HG02678 (cell line): ENCODE data around the gene SPEM1.

Experiments
- ATAC-seq: cut with Tn5 transposase; IDR thresholded peaks from one replicate; pipeline ENCODE4 v1.9.1; 2021; ENCODE audit warnings: mild to moderate bottlenecking, moderate library complexity; ENCODE audit not compliant: unreplicated experiment

SPEM1 gene

DNA sequence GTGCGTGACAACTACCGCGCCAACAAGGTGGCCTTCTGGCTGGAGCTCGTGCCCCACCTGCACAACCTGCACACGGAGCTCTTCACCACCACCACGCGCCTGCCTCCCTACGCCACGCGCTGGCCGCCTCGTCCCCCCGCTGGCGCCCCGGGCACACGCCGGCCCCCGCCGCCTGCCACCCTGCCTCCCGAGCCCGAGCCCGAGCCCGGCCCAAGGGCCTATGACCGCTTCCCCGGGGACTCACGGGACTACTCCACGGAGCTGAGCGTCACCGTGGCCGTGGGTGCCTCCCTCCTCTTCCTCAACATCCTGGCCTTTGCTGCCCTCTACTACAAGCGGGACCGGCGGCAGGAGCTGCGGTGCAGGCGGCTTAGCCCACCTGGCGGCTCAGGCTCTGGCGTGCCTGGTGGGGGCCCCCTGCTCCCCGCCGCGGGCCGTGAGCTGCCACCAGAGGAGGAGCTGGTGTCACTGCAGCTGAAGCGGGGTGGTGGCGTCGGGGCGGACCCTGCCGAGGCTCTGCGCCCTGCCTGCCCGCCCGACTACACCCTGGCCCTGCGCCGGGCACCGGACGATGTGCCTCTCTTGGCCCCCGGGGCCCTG, 3.0 kb upstream of the SPEM1 start:
- no peak for ATAC-seq

DNA sequence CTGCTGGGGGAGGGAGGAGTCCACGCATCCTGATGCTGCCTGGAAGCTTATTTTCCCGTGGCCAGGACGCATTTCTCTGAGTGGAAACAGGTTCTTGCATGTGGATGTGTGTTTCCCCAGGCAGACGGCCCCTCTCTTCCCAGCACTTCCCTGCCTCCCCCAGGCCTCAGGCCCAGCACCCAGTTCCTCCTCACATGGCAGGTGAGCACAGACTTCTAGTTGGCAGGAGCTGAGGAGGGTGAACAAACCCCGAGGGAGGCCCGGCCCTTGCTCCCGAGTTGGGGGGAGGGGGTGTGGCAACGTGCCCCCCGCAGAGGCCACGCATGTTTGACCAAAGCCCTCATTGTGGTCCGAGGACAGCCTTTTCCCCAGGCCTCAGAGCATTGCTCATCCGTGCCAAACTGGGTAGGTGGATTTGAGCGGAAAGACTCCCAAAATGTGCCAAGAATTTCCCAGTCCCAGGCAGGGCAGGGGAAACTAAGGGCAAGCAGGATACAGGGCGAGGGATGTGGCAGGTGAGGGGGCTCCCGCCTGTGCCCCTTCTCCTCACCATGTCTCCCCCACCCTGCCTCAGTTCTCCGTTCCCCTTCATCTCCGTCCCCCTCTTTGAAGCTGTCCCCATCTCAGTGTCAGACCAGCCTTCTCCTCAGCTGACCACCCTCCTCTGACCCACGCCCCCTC, 1.5 kb upstream of the SPEM1 start:
- no peak for ATAC-seq

DNA sequence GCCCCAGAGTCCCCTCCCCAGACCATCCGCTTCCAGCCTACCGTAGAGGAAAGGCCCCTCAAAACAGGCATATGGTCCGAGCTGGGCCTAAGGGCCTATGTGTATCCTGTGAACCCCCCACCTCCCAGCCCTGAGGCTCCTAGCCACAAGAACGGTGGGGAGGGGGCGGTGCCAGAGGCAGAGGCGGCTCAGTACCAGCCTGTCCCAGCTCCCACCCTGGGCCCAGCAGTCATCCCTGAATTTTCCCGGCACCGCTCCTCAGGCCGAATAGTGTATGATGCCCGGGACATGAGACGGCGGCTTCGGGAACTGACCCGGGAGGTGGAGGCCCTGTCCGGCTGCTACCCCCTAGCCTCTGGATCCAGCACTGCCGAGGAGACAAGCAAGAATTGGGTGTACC, 1.1 kb downstream of the SPEM1 start:
- ATAC-seq, result no peak

DNA sequence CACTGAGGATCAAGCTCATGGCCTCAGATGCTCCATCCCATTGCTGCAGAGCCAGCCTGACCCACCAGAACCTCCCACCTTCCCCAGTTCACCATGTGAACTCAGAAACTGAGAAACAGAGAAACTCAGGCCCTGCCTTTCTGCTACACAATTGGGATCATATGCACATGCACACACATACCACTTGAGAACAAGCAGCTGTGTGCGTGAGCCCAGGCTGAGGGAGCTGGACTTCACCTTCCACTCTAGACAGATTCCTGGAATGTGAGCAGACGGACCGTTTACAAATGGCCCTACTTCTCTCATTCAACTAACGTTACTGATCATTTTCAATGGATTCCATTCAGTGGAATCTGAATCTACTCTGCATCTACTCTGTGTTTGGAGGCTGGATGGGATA, 3.6 kb downstream of the SPEM1 start:
- ATAC-seq, result no peak

DNA sequence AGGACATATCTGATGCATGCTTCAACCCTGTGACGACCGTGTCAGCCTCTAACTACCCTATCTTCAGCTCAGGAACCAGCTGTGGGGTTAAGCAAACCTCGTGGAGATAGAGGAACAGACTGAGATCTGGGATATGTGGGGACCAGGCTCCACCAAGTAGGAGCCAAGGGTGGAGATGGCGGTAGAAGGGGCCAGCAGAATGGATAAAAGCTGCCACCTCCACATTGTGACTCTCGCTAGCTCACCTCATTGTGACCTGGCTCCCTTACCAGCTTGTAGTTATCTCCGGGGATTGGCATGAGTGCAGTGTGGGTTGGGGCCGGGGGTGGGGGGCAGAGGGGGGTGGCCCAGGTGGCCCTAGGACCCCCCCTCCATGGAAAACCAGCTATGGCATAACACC, 5.2 kb downstream of the SPEM1 start, which contains the start of gene SPEM2:
Gene SPEM2, plus strand, starts transcription at position 301 of the 400 bp plus-strand sequence. Its CDS starts 73 bp downstream, at position 374.
- no peak for ATAC-seq

DNA sequence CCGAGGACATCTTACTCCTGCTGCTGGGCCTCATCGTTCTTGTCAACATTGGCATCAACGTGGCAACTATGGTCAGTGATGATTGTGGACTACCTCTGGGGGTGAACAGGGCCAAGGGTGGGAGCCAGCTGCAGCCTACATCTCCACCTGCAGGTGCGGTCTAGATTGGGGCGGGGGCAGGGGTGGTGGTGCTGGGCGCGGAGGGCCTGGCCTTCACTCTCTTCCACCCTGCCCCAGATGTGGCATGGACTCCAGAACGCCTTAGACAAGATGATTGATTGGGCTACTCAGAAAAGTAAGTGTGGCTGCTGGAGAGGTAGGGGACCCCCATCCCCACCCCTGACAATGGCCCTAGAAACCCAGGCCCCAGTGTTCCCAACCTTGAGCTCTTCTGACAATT, 5.6 kb downstream of the SPEM1 start:
- no peak for ATAC-seq

DNA sequence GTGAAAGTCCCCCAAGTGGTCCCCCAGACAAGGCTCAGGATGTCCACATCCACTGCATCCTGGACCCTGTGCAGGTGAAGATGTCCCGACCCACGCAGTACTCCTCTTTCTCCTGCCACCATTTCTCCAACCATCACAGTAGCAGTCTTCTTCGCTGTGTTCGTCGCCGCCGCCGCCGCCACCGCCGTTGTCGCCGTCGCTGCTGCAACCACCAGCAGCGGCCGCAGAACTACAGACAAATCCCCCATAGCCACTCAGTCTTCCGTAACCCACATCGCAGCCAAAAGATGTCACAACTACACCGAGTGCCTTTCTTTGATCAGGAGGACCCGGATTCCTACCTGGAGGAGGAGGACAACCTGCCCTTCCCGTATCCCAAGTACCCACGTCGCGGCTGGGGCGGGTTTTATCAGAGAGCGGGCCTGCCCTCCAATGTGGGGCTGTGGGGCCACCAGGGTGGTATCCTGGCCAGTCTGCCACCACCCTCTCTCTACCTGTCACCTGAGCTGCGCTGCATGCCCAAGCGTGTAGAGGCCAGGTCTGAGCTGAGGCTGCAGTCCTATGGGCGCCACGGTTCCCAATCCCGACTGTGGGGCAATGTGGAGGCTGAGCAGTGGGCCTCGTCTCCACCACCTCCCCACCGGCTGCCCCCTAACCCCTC, 6.2 kb downstream of the SPEM1 start:
- ATAC-seq, result no peak

DNA sequence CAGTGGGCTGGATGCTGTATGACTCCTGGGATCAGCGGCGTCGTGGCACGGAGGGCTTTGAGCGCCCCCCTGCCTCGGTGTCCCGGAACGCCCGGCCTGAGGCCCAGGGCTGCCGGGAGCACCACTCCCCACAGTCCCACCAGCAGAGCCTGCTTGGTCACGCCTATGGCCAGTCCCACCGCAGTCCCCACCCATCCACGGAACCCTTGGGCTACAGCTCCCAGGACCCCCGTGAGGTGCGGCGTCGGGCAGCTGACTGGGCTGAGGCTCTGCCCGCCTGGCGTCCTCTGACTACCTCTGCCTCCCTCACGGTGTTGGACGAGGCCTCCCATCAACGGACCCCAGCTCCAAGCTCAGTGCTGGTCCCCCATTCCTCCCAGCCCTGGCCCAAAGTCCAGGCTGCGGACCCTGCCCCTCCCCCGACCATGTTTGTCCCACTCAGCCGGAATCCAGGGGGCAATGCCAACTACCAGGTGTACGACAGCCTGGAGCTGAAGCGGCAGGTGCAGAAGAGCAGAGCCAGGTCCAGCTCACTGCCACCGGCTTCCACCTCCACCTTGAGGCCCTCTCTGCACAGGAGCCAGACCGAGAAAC, 6.9 kb downstream of the SPEM1 start:
- ATAC-seq, result no peak

DNA sequence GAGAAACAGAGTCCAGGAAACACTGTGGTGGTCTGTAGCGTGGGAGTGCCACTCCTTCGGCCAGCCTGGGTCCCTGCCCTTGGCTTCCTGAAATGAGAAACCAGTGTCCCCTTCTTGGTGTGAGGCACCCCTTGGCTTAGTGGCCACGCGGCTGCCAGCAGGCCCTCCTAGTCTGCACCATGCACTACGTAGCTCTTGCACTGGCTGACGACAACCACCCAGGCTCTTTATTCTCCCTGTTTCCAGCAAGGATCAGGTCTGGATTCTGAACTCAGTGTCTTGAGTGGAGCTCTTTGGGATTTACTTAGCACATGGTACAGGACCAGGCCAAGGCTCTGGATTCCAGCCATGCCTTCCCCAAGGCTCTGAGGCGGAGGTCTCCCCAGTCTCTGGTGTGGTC, 7.4 kb downstream of the SPEM1 start:
- ATAC-seq, result no peak

DNA sequence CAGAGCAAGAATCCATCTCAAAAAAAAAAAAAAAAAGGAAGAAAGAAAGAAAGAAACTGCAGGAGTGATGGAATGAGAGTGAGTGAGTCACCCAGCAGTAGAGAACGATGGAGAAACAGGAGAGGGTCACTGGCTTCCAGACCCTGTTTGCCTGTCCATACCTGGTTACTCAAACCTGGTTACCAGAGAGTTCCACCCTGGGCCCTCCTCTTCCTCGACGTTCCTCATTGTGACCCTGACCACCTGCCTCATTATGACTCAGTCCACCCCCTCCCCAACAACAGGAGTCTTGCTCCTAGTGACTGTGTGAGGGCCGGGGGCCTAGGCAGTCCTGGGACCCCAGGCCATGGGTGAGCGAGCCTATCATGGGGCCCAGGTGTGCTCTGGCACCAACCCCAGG, 8.4 kb downstream of the SPEM1 start, which contains the start of gene SPEM3:
Gene SPEM3, plus strand, starts transcription at position 301 of the 400 bp plus-strand sequence. Its CDS starts 46 bp downstream, at position 347.
- ATAC-seq, result no peak

DNA sequence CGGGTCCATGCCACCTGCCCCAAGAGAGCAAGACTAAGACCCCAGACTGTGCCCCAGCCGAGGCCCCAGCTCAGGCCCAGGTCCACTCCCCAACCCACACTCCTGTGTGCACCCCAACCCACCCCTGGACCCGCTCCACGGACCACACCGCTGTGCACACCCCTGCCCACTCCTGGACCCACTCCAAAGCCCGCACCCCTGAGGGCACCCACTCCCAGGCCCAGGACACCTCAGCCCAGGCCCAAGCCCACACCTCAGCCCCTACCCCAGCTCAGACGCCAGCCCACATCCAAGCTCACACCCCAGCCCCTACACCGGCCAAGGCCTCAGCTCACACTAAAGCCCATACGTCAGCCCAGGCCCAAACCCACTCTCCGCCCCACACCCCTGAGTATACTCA, 9.6 kb downstream of the SPEM1 start:
- no peak for ATAC-seq

DNA sequence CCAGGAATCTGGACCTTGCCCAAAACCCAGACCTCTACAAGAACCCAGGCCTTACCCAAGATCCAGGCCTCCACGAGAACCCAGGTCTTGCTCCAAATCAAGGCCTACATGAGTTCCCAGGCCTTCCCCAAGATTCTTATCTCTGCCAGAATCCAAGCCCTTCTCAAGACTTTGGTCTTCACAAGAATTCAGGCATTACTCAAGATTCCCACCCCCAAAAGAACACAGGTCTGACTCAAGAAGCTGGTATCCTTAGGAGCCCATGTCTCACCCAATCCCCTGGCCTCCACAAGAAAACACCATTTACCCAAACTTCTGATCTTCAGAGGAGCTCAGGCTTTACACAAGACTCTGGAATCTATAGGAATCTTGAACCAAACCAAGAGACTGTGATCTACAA, 11.1 kb downstream of the SPEM1 start:
- ATAC-seq, result no peak

DNA sequence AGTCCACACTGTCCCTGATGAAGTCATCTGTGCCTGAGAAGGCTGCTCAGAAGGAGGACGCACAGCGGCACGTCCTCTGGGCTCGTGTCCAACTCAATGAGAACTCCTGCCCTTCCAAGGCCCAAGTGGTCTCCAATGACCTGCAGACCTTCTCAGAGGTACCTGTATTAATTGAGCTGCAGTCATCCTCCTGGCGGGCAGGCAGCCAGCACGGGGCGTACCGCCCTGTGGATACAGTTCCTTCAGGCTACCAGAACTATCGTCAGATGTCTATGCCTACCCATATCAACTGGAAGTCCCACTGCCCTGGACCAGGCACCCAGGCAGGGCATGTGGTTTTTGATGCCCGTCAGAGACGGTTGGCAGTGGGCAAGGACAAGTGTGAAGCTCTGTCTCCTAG, 12.2 kb downstream of the SPEM1 start:
- no peak for ATAC-seq

DNA sequence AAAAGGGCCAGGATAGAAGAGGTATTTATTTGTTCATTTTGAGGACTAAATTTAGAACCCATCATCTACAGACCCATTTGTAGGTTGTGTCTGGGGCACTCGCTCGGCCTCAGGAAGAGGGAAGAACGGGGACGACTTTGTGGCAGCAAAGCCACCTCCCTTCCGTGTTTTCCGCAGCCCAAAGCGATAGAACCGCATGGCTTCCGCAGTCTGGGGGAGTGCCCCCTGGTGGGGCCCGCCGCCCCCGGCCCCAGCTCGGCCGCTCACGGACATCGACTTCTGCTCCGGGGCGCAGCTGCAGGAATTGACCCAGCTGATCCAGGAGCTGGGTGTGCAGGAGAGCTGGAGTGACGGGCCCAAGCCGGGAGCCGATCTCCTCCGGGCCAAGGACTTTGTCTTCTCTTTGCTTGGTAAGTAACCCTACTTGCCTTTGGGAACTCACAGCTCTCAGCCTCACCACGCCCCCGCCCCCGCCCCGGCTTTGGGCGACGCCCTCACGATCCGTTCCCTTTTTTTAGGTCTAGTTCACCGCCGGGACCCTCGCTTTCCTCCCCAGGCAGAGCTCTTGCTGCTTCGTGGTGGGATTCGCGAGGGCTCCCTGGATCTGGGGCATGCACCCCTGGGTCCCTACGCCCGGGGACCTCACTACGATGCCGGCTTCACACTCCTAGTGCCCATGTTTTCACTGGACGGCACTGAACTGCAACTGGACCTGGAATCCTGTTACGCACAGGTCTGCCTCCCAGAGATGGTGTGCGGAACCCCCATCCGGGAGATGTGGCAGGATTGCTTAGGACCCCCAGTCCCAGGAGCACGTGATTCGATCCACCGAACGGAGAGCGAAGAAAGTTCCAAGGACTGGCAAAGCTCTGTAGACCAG, 15.8 kb downstream of the SPEM1 start:
- no peak for ATAC-seq

DNA sequence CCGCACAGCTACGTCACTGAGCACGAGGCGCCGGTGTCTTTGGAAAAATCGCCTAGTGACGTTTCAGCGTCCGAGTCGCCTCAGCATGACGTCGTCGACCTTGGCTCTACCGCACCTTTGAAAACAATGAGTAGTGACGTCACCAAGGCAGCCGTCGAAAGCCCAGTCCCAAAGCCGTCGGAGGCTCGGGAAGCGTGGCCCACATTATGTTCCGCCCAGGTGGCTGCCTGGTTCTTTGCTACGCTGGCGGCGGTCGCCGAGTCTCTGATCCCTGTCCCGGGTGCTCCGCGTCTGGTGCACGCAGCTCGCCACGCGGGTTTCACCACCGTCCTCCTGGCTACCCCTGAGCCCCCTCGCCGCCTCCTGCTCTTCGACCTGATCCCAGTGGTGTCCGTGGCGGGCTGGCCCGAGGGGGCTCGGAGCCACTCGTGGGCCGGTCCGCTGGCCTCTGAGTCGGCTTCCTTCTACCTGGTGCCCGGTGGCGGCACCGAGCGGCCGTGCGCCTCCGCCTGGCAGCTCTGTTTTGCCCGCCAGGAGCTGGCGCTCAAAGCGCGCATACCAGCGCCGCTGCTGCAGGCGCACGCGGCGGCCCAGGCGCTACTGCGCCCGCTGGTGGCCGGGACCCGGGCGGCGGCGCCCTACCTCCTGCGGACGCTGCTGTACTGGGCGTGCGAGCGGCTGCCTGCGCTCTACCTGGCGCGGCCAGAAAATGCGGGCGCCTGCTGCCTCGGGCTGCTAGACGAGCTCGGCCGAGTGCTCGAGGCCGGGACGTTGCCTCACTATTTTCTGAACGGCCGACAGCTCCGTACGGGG, 16.6 kb downstream of the SPEM1 start:
- ATAC-seq, result no peak

DNA sequence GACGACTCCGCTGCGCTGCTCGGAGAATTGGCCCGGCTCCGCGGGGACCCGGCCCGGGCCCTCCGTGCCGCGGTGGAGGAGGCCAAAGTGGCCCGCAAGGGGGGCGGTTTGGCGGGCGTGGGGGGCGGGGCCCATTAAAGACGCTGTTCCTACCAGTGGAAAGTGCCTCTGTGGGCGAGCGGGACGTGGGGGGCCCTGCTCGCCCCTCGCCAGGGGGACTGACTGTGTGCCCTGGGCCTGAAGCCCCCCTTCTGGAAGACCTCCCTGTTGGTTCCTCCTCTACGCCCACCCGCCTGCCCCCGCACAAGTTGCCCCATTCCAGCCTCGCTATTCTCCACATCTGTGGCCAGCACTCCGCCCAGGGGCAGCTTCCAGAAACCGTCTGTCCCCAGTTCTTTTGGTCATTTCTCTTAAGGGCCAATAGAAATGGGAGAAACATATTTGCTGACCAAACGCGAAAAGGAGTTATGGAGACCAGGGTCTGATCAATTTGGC, 17.3 kb downstream of the SPEM1 start:
- no peak for ATAC-seq

DNA sequence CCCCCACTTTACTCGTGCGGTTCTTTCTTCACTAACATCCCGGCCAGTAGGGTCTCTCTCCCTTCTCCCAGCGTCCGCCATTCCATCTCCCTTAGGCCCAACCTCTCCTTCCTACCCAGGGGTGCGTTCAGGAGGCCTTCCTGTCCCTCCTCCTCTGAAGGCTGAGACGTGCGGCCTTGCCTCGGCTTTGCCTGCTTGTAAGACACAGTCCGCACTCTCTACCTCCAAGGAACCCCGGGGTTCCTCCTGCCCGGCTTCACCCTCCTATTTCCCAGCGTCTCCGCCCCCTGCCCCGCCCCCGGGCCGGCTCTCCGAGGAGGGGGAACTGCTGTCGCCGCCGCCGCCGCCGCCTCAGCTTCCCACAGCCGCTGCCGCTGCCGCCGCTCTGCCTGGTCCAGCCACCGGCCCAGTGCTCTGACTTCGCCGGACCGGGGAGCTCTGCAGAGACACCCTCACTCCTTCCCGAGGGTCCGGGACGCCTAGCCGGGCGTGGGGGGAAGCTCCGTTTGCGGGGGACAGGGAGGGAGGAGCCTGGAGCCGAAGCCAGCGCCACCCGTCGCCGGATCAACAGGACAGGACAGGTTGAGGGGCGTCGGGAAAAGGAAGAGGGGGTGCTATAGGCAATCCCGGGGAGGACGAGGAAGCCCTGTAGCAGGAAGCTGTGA, 18.0 kb downstream of the SPEM1 start:
- ATAC-seq, result no peak

DNA sequence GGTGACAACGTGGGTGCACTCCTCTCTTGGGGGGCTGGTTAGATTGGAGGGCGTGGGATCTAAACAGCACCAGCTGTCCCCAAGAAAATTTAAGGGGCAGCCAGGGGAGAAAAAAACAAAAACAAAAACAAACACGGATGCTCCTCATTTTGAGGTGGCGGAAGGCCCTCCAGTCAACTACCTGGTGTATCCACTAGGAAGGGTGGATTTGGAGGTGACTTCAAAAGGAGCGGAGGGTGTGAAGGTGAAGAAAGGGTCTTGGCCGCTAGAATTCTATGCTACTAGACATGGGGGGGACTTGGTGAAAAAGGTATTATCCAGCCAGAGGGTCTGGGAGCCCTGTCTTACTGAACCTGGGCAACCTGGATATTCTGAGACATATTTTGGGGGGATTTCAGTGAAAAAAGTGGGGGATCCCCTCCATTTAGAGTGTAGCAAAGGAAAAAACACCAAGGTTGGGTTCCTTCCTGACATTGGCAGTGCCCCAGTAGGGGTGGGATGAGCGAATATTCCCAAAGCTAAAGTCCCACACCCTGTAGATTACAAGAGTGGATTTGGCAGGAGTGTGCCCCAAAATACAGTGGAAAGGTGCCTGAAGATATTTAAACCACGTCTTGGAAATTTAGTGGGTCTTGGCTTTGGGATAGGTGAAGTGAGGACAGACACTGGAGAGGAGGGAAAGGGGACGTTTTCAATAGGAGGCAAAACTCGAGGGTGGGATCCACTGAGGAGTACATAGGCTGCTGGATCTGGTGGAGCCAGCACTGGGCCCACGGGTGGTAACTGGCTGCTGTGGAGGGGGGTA, 18.7 kb downstream of the SPEM1 start:
- no peak for ATAC-seq
